ENCODE data around the gene NAA80. TPM values are rescaled to one million over a fixed set of nuclear protein-coding genes. Genes with fewer than 3 reads are reported as not detected.

Gene NAA80
- total and polyA plus RNA-seq, 2 donors (not counting 3 experiments of a cell fraction or from before 2014, with no cell fraction given), result 9.0 to 13.1 TPM

DNA sequence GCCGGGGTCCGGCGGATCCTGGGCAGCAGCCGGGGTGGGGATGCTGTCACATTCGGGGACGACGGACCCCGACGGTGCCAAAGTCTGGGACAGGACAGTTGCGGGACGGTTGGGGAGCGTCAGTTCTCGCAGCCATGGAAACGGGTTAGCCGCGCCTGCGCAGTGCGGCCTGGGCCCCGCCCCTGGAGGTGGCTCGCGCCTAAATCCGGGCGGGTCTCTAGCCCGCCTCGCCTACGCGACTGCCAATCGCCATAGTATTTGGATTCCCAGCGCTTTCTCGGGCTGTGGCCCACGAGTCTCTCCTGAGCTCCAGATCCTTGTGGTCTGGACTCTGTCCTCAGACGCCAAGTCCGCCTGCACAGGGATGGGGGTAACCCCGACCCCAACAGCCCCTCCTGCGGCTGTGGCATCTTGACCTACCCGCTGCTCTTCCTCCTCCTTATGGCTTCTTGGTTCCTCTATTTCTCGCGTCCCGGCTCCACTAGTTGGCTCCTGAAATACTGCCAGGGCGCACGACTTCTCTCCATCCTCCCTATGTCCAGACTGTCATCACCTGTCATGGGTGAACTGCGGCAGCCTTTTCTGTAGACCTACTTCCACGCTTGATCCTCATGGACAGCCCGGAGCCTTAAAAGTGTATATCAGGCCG, 46.5 kb upstream of the NAA80 start, which contains the start of gene ZMYND10:
TSS of gene ZMYND10 (minus strand) at position 147 of the 649 bp plus-strand sequence. CDS start 153 bp downstream, outside the sequence.
- DNase-seq (ENCODE audit: low read depth, low spot score), result no peak

More for the DNA sequence above, 46.5 kb upstream of the NAA80 start, which contains the start of gene ZMYND10:
- FAIRE-seq, result peak; percentile 77
- peak within 1 kb of the TSS in 2 of 3 experiments; percentile 16 to 29 for H3K4me3 ChIP-seq (replicated peaks in 1 of 3; ENCODE audit: insufficient read depth in 1 of 3, low read depth in 1 of 3, low read length in 3 of 3)
- no peaks in the 10 kb centered on the region for H3K27me3 ChIP-seq (ENCODE audit: control insufficient read depth in 2 of 2, insufficient read depth in 2 of 2, low read length in 2 of 2)
- TF ChIP-seq FOS (IDR thresholded peaks at IDR 0.05; ENCODE audit: borderline replicate concordance, insufficient read depth, low read length) (no peak), POLR2AphosphoS5 (IDR thresholded peaks at IDR 0.05; ENCODE audit: insufficient read depth, low read depth, low read length) (no peak), POLR2A (IDR thresholded peaks at IDR 0.05; ENCODE audit: low read depth, low read length) (no peak), MYC (IDR thresholded peaks at IDR 0.05; ENCODE audit: low read depth, low read length) (no peak), EZH2 (IDR thresholded peaks at IDR 0.05; ENCODE audit: borderline replicate concordance, low read depth, low read length, severe bottlenecking) (no peak), GATA2 (IDR thresholded peaks at IDR 0.05; ENCODE audit: insufficient read depth, insufficient read length, low read depth, low read length) (no peak), JUN (IDR thresholded peaks at IDR 0.05; ENCODE audit: borderline replicate concordance, insufficient read depth, insufficient read length, low read depth) (no peak)
- TF ChIP-seq, protein P1, sequence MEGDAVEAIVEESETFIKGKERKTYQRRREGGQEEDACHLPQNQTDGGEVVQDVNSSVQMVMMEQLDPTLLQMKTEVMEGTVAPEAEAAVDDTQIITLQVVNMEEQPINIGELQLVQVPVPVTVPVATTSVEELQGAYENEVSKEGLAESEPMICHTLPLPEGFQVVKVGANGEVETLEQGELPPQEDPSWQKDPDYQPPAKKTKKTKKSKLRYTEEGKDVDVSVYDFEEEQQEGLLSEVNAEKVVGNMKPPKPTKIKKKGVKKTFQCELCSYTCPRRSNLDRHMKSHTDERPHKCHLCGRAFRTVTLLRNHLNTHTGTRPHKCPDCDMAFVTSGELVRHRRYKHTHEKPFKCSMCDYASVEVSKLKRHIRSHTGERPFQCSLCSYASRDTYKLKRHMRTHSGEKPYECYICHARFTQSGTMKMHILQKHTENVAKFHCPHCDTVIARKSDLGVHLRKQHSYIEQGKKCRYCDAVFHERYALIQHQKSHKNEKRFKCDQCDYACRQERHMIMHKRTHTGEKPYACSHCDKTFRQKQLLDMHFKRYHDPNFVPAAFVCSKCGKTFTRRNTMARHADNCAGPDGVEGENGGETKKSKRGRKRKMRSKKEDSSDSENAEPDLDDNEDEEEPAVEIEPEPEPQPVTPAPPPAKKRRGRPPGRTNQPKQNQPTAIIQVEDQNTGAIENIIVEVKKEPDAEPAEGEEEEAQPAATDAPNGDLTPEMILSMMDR (IDR thresholded peaks at IDR 0.05; ENCODE audit: extremely low read depth in 1 of 2, insufficient read depth in 1 of 2, low read depth in 1 of 2, low read length in 2 of 2), result no peak
- TF ChIP-seq, protein P2, sequence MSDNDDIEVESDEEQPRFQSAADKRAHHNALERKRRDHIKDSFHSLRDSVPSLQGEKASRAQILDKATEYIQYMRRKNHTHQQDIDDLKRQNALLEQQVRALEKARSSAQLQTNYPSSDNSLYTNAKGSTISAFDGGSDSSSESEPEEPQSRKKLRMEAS (IDR thresholded peaks at IDR 0.05; ENCODE audit: insufficient read depth, insufficient read length), result no peak
- no peaks in the 10 kb centered on the region for H4K20me1 ChIP-seq (replicated peaks; ENCODE audit: control insufficient read depth, extremely low read depth, insufficient read depth, low read length)
- H3K9me1 ChIP-seq (replicated peaks; ENCODE audit: control insufficient read depth, extremely low read depth, insufficient read depth, low read length), result no peaks in the 10 kb centered on the region
- ChIA-PET CTCF (interaction anchor here (1.3 to 7.7 kb wide), 2 partner anchors 12 to 195 kb away, joined by 4 to 165 read pairs; no protein-coding TSS in a partner anchor), POLR2A (no interaction called here)
- H3K27ac ChIP-seq (ENCODE audit: insufficient read depth, low read depth, low read length), result no peak within 1 kb of the TSS
- peaks cover 0 to 4% of the 10 kb centered on the region in 2 experiments for H3K36me3 ChIP-seq (ENCODE audit: control insufficient read depth in 2 of 2, extremely low read depth in 1 of 2, insufficient read depth in 2 of 2, low read length in 2 of 2)
- no TSS peak for BruUV-seq (replicated peaks)
- intact Hi-C loops (cut with micrococcal nuclease), result loop anchor here (5.0 kb wide), 1 partner anchor 92 kb away; no protein-coding TSS in a partner anchor
- no peaks in the 10 kb centered on the region for H3K79me2 ChIP-seq (ENCODE audit: control insufficient read depth, insufficient read depth, low read length)
- H2AFZ ChIP-seq (ENCODE audit: low read depth, low read length), result peak within 1 kb of the TSS; percentile 85
- dilution Hi-C loops (cut with MboI; ENCODE audit: extremely low pct_ligation_motif_present, low sequenced_read_pairs), result no loop called here
- H3K4me2 ChIP-seq (ENCODE audit: insufficient read depth, low read length), result peak within 1 kb of the TSS; percentile 50
- no peaks in the 10 kb centered on the region for H3K9me3 ChIP-seq (replicated peaks; ENCODE audit: control insufficient read depth, insufficient read depth, low read length)
- no peak within 1 kb of the TSS for H3K9ac ChIP-seq (replicated peaks; ENCODE audit: extremely low read depth, insufficient read depth, low read length)
- peaks cover 15% of the 10 kb centered on the region for H3K4me1 ChIP-seq (ENCODE audit: control insufficient read depth, extremely low read depth, insufficient read depth, low read length)

All from endothelial cell of umbilical vein (primary cell).